HepG2 (cell line): ENCODE results near the gene GUCA2B. TPM values are rescaled to one million over a fixed set of nuclear protein-coding genes. Genes with fewer than 3 reads are reported as not detected.

Source experiments
- AFF4 ChIP-seq: sonication (generic); formaldehyde crosslinking; IDR thresholded peaks from 2 replicates; pipeline ENCODE4 v1.4.0; 2020; ENCODE audit warnings: missing genetic modification reagents
- ATF7-NPFF ChIP-seq: sonication (generic); formaldehyde crosslinking; IDR thresholded peaks from 2 replicates; pipeline ENCODE4 v1.8.1; 2023; ENCODE audit warnings: mild to moderate bottlenecking, low read depth, missing genetic modification reagents, moderate library complexity
- CENPX ChIP-seq: sonication (generic); formaldehyde crosslinking; IDR thresholded peaks from 2 replicates; pipeline ENCODE4 v1.9.0; 2021; ENCODE audit warnings: mild to moderate bottlenecking, missing genetic modification reagents, moderate library complexity
- CHD2 ChIP-seq: IDR thresholded peaks from 2 replicates; pipeline ENCODE4 v1.6.1; 2011; ENCODE audit warnings: low read depth, low read length, improper control_type of control experiment
- HDAC1 ChIP-seq: sonication (generic); formaldehyde crosslinking; IDR thresholded peaks from 2 replicates; pipeline ENCODE4 v1.5.1; 2020; ENCODE audit warnings: mild to moderate bottlenecking, missing genetic modification reagents
- HOMEZ ChIP-seq: IDR thresholded peaks from 2 replicates; pipeline ENCODE4 v1.6.1; 2016; ENCODE audit warnings: low read depth
- LCORL ChIP-seq, 2 experiments: fragments of 450-650 bp in 1 of 2; sonication (generic) in 1 of 2; formaldehyde crosslinking in 1 of 2; IDR thresholded peaks; 2 replicates each; pipeline versions ENCODE4 v1.5.0 to v1.6.1; 2017 to 2020; ENCODE audit warnings: antibody characterized with exemption in 1 of 2, missing genetic modification reagents in 1 of 2
- MAFG ChIP-seq: sonication (generic); formaldehyde crosslinking; IDR thresholded peaks from 2 replicates; pipeline ENCODE4 v1.5.1; 2020; ENCODE audit warnings: mild to moderate bottlenecking, missing genetic modification reagents
- MYNN ChIP-seq: sonication (generic); formaldehyde crosslinking; IDR thresholded peaks from 2 replicates; pipeline ENCODE4 v1.4.0; 2020; ENCODE audit warnings: mild to moderate bottlenecking, low read depth, missing genetic modification reagents
- NR3C1 ChIP-seq: sonication (generic); formaldehyde crosslinking; IDR thresholded peaks from 2 replicates; pipeline ENCODE4 v1.4.0; 2020; ENCODE audit warnings: missing genetic modification reagents
- RARA ChIP-seq: IDR thresholded peaks from 2 replicates; pipeline ENCODE4 v1.6.1; 2016; ENCODE audit warnings: missing genetic modification reagents, missing compliant biosample characterization
- SOX13 ChIP-seq, 3 experiments: fragments of 450-650 bp in 1 of 3; sonication (generic) in 1 of 3; formaldehyde crosslinking in 1 of 3; IDR thresholded peaks in 2 of 3; conservative IDR thresholded peaks in 1 of 3; 2 replicates each; pipeline versions ENCODE4 v1.5.0 to v1.6.1; 2016 to 2020; ENCODE audit warnings: antibody characterized with exemption in 1 of 3, mild to moderate bottlenecking in 1 of 3, missing compliant biosample characterization in 1 of 3, missing genetic modification reagents in 1 of 3, moderate library complexity in 1 of 3
- SOX5 ChIP-seq: IDR thresholded peaks from 2 replicates; pipeline ENCODE4 v1.6.1; 2016; ENCODE audit warnings: borderline replicate concordance
- ZNF234 ChIP-seq: sonication (generic); formaldehyde crosslinking; conservative IDR thresholded peaks from 2 replicates; pipeline ENCODE4 v1.5.1; 2020; ENCODE audit warnings: mild to moderate bottlenecking, missing genetic modification reagents
- ZNF414 ChIP-seq: sonication (generic); formaldehyde crosslinking; IDR thresholded peaks from 2 replicates; pipeline ENCODE4 v1.5.0; 2020; ENCODE audit warnings: missing genetic modification reagents
- ZNF546 ChIP-seq: sonication (generic); formaldehyde crosslinking; conservative IDR thresholded peaks from 2 replicates; pipeline ENCODE4 v1.8.1; 2023; ENCODE audit warnings: mild to moderate bottlenecking, missing genetic modification reagents
- ZNF687 ChIP-seq: sonication (generic); formaldehyde crosslinking; IDR thresholded peaks from 2 replicates; pipeline ENCODE4 v1.5.1; 2020; ENCODE audit warnings: mild to moderate bottlenecking, missing genetic modification reagents, moderate library complexity
- polyA plus RNA-seq, 8 experiments: library from polyadenylated mRNA; depleted of rRNA in 3 of 8; stranded (reverse) in 7 of 8; unstranded in 1 of 8; fragments of >200 nt; fragmentation: Illumina TruSeq in 4 of 8; extraction: Trizol in 4 of 8; gene quantifications; 2 replicates each; pipeline versions ENCODE4 v1.2.1 to v1.2.3, GENCODE V29; 2011 to 2016; ENCODE audit warnings: low read depth in 4 of 8, missing spikeins in 1 of 8, mixed read lengths in 1 of 8; ENCODE audit not compliant: insufficient read depth in 1 of 8
- total RNA-seq, 5 experiments: library from RNA; depleted of rRNA; stranded (reverse); fragments of >200 nt; fragmentation: Illumina TruSeq; extraction: Trizol; gene quantifications; 2 replicates each; pipeline ENCODE4 v1.2.3, GENCODE V29; 2016; ENCODE audit warnings: low read depth in 1 of 5

The GUCA2B gene
- total and polyA plus RNA-seq, 2 of the 13 experiments (the other 11 are each of a cell fraction or from before 2014, with no cell fraction given): not detected

GRCh38 chr1:42165511-42166210, 12.5 kb downstream of the GUCA2B start (continued):
- TF ChIP-seq ZNF687 (CRISPR knock-in tag) (peak; percentile 47; the same call in 1 of the 2 replicates), SOX13 (IDR thresholded peaks at IDR 0.05) (no peak), SOX13 (CRISPR knock-in tag; conservative IDR thresholded peaks at IDR 0.05 in 1 of 2, IDR thresholded peaks at IDR 0.05 in 1 of 2) (peak in 1 of 2 experiments; percentile 44; a peak in 1 of 4 replicates), NR3C1 (CRISPR knock-in tag) (no peak), LCORL (IDR thresholded peaks at IDR 0.05) (0 out of 2 replicates have a peak, but pooled peaks have one; percentile 46), LCORL (CRISPR knock-in tag; IDR thresholded peaks at IDR 0.05) (peak; percentile 90), MYNN (no peak), ZNF546 (CRISPR knock-in tag) (no peak), AFF4 (CRISPR knock-in tag) (no peak), HDAC1 (CRISPR knock-in tag) (peak; percentile 30; the same call in 1 of the 2 replicates), CHD2 (no peak), ATF7-NPFF (CRISPR knock-in tag) (no peak), HOMEZ (CRISPR knock-in tag) (no peak), SOX5 (CRISPR knock-in tag) (peak; percentile 37; the same call in 1 of the 2 replicates), MAFG (CRISPR knock-in tag) (no peak), ZNF414 (CRISPR knock-in tag) (no peak), CENPX (CRISPR knock-in tag) (no peak), ZNF234 (CRISPR knock-in tag) (no peak), RARA (CRISPR knock-in tag) (peak; percentile 22; the same call in 1 of the 2 replicates)
